ENCODE data around the gene FBXO34. TPM values are rescaled to one million over a fixed set of nuclear protein-coding genes. Genes with fewer than 3 reads are reported as not detected.

Gene FBXO34
- total RNA-seq, 1 donor, result 28.9 TPM

DNA sequence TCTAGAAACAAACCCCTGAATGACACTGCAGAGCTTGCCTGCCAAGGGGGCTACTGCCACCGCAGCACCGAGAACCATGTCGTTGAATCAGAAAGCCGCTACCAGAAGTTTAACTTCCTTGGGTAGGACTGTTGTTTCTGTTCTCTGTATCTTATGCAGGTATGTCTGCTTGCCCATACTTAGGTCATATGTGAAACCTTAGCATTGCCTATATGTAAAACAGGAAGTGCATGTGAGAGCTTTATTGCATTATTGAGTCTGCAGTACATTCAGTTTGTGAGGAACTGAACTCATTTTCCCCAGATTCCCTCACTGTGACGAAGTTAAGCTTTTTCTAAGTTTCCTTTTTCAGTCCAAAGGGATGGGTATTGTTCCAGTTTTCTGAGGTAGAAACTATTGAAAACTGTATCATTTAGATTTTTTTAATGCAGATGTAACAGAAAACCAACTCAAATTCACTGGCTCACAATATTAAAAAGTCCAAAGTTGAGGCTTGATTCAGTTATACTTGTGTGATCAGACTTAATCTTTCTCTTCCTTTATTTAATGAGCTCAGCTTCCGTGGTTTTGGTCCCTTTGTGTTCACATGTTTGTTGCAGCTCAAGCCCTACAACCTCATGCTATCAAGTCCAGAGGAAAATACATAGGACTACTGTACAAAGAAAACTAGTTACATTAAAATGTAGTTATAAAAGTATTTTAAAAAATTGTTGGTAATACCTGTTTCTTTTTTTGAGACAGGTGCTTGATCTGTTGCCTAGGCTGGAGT is 6.9 kb downstream of the FBXO34 start:
- DNase-seq (ENCODE audit: low read depth), result peak; percentile 20
- TF ChIP-seq, protein P1, sequence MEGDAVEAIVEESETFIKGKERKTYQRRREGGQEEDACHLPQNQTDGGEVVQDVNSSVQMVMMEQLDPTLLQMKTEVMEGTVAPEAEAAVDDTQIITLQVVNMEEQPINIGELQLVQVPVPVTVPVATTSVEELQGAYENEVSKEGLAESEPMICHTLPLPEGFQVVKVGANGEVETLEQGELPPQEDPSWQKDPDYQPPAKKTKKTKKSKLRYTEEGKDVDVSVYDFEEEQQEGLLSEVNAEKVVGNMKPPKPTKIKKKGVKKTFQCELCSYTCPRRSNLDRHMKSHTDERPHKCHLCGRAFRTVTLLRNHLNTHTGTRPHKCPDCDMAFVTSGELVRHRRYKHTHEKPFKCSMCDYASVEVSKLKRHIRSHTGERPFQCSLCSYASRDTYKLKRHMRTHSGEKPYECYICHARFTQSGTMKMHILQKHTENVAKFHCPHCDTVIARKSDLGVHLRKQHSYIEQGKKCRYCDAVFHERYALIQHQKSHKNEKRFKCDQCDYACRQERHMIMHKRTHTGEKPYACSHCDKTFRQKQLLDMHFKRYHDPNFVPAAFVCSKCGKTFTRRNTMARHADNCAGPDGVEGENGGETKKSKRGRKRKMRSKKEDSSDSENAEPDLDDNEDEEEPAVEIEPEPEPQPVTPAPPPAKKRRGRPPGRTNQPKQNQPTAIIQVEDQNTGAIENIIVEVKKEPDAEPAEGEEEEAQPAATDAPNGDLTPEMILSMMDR (IDR thresholded peaks at IDR 0.05; ENCODE audit: insufficient read depth, low read depth, low read length), result no peak
- H3K4me3 ChIP-seq (ENCODE audit: low read depth, low read length), result no peak overlapping the region

DNA sequence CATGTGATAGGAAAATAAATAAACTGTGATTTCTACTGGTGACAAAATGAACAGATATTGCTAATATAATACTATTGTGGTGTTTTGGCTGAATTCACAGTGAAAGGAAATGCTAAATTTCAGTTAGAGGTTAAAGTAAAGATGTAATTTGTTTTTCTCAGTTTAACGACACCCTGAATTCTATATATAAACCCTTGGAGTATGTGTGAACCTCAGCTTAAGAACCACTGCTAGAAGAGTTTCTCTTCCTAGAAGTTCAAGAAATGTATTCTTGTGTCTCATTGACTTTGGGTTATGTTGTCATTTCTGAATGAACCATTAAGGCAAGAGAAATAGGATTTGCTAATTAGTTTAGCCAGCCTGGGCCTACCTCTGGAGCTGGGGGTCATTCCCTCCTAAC is 8.2 kb downstream of the FBXO34 start:
- TF ChIP-seq, protein P1 (IDR thresholded peaks at IDR 0.05; ENCODE audit: insufficient read depth, low read depth, low read length), result no peak
- DNase-seq (ENCODE audit: low read depth), result no peak

DNA sequence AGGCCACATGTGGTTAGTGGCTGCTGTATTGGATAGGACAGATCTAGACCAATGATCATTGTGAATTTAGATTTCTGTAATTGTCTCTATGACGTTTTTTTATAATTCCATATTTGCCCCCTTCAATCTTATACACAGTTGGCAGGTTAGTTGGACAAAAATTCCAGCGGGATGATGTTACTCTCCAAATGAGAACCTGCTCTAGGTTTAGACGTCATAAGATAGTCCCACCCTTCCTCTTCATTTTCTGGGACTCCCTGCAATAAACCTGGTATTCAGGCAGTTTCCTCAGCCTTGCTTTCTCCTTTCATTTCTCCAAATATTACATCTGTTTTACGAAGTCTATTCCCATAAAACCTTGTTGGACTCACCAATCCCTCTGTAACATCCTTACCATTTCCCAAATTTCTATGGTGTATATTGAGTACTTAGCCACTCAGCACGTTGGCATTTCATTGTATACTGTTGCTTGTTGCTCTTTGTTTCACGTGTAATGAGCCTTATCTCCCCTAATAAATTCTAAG is 10.2 kb downstream of the FBXO34 start:
- peak; percentile 65 for DNase-seq (ENCODE audit: low read depth)
- TF ChIP-seq, protein P1 (IDR thresholded peaks at IDR 0.05; ENCODE audit: insufficient read depth, low read depth, low read length), result no peak

More for the DNA sequence above, 8.2 kb downstream of the FBXO34 start:
- H3K4me3 ChIP-seq (ENCODE audit: low read depth, low read length), result no peak overlapping the region

DNA sequence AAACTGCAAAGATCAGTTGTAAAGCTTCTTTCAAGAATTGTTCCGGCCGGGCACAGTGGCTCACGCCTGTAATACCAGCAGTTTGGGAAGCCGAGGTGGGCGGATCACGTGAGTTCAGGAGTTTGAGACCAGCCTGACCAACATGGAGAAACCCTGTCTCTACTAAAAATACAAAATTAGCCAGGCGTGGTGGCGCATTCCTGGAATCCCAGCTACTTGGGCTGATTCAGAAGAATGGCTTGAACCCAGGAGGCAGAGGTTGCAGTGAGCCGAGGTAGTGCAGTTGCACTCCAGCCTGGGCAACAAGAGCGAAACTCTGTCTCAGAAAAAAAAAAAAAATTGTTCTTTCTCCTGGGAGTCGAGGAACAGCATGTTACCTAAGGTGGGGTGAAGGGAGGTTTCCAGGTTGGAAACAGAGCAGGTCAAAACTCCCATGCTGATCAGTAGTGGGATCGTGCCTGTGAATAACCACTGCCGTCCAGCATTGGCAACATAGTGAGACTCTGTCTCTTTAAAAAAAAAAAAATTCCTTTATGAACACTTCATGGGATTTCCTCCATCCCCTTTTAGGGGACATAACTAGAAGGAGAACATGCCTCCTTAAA is 13.9 kb downstream of the FBXO34 start:
- no peak overlapping the region for H3K4me3 ChIP-seq (ENCODE audit: low read depth, low read length)
- DNase-seq (ENCODE audit: low read depth), result no peak
- TF ChIP-seq, protein P1 (IDR thresholded peaks at IDR 0.05; ENCODE audit: insufficient read depth, low read depth, low read length), result no peak

More for the DNA sequence above, 10.2 kb downstream of the FBXO34 start:
- peak overlapping the region; percentile 0 for H3K4me3 ChIP-seq (ENCODE audit: low read depth, low read length)

- no peak for DNase-seq (ENCODE audit: low read depth)
- H3K4me3 ChIP-seq (ENCODE audit: low read depth, low read length), result no peak overlapping the region
- TF ChIP-seq, protein P1 (IDR thresholded peaks at IDR 0.05; ENCODE audit: insufficient read depth, low read depth, low read length), result no peak
These were observed 17.2 kb downstream of the FBXO34 start for GRCh38 chr14:55288439-55288838.

DNA sequence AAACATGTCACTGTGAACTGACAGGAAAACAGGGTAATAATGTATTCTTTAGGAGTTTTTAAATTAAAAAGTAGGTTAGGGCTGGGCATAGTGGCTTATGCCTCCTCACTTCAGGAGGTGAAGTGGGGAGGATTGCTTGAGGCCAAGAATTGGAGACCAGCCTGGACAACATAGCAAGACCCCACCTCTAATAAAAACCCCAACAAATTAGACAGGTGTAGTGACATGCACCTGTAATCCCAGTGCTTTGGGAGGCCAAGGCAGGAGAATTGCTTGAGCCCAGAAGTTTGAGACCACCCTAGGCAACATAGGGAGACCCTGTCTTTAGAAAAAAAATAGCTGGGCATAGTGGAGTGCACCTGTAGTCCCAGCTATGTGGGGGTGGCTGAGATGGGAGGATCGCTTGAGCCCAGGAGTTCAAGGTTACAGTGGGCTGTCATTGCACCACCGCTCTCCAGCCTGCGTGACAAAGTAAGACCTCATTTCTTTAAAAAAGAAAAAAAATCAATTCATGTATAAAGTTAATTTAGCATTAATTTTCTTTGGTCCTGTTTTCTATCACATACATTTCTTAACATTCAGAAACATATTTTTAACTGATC is 20.4 kb downstream of the FBXO34 start:
- no peak overlapping the region for H3K4me3 ChIP-seq (ENCODE audit: low read depth, low read length)
- no peak for DNase-seq (ENCODE audit: low read depth)
- TF ChIP-seq, protein P1 (IDR thresholded peaks at IDR 0.05; ENCODE audit: insufficient read depth, low read depth, low read length), result no peak

Measured in fibroblast of villous mesenchyme (primary cell).